ENCODE measurements around the gene CLDN3. TPM values are rescaled to one million over a fixed set of nuclear protein-coding genes. Genes with fewer than 3 reads are reported as not detected.

CLDN3 gene
- total and polyA plus RNA-seq, 10 of the 15 experiments (the other 5 are each of a cell fraction or from before 2014, with no cell fraction given): 0.05 TPM; not detected in 9

DNA sequence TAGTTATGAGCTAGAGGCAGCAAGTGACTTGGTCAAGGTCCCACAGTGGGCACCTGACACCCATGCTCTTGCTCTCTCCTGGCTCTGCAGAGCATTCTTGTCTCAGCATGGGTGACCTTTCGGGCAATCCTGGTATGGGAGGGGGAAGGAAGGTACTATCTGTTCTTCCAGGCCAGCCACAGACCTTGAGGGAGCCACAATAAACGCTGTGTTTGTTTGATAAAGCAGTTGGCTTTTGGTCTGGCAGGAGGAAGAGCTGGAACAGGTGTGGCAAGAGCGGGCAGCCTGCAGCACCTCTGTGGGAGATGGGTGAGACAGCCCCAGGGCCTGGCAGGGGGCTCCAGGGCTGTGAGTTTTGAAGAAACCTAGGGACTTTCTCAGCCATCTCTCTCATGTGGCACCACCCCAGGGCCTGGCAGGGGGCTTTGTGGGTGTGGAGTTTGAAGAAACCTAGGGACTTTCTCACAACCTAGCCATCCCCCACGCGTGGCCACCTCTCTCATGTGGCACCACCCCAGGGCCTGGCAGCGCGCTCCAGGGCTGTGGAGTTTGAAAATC, 11.4 kb downstream of the CLDN3 start:
- no peaks in the 10 kb centered on the region for H4K20me1 ChIP-seq (ENCODE audit: control insufficient read depth, insufficient read depth)
- SMC1A ChIA-PET (ENCODE audit: uncharacterized antibody, unreplicated experiment): no interaction called here

More for the DNA sequence above, 11.4 kb downstream of the CLDN3 start:
- Histone ChIP-seq H2AFZ (ENCODE audit: control insufficient read depth, low read depth, low read length) (no peak overlapping the region), H3K27me3 (replicated peaks in 1 of 2; ENCODE audit: control insufficient read depth in 2 of 2, insufficient read depth in 2 of 2, low read length in 1 of 2) (no peaks in the 10 kb centered on the region), H3K36me3 (ENCODE audit: control insufficient read depth in 2 of 2, insufficient read depth in 2 of 2, low read length in 1 of 2) (no peaks in the 10 kb centered on the region), H3K79me2 (ENCODE audit: control insufficient read depth, insufficient read depth, low read length) (no peaks in the 10 kb centered on the region), H3K9ac (ENCODE audit: control insufficient read depth, insufficient read depth, low read length) (no peak overlapping the region), H3K27ac (ENCODE audit: control insufficient read depth, insufficient read depth) (no peak overlapping the region), H3K4me1 (ENCODE audit: control insufficient read depth, insufficient read depth, low read length) (no peaks in the 10 kb centered on the region), H3K9me3 (replicated peaks; ENCODE audit: control insufficient read depth, insufficient read depth, low read length) (no peaks in the 10 kb centered on the region), H3K4me3 (no peak overlapping the region), H3K4me2 (ENCODE audit: control insufficient read depth, insufficient read depth) (no peak overlapping the region)
- FAIRE-seq (no peak), DNase-seq (ENCODE audit: low read depth, low spot score) (no peak), ATAC-seq (no peak)
- ChIA-PET RAD21 (ENCODE audit: unreplicated experiment) (no interaction called here), CTCF (no interaction called here), POLR2A (interaction anchor here (0.6 kb wide), 1 partner anchor 34 kb away, joined by 5 read pairs; no protein-coding TSS in a partner anchor)
- intact Hi-C loops (cut with micrococcal nuclease; ENCODE audit: unreplicated experiment) (no loop called here), in situ Hi-C loops (cut with MboI) (no loop called here)
- BruUV-seq (replicated peaks): no TSS peak
- TF ChIP-seq, protein P1, sequence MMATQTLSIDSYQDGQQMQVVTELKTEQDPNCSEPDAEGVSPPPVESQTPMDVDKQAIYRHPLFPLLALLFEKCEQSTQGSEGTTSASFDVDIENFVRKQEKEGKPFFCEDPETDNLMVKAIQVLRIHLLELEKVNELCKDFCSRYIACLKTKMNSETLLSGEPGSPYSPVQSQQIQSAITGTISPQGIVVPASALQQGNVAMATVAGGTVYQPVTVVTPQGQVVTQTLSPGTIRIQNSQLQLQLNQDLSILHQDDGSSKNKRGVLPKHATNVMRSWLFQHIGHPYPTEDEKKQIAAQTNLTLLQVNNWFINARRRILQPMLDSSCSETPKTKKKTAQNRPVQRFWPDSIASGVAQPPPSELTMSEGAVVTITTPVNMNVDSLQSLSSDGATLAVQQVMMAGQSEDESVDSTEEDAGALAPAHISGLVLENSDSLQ (IDR thresholded peaks at IDR 0.05): no peak
- TF ChIP-seq, protein P2, sequence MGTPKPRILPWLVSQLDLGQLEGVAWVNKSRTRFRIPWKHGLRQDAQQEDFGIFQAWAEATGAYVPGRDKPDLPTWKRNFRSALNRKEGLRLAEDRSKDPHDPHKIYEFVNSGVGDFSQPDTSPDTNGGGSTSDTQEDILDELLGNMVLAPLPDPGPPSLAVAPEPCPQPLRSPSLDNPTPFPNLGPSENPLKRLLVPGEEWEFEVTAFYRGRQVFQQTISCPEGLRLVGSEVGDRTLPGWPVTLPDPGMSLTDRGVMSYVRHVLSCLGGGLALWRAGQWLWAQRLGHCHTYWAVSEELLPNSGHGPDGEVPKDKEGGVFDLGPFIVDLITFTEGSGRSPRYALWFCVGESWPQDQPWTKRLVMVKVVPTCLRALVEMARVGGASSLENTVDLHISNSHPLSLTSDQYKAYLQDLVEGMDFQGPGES (IDR thresholded peaks at IDR 0.05): no peak
- TF ChIP-seq WRNIP1 (IDR thresholded peaks at IDR 0.05; ENCODE audit: borderline replicate concordance, low read depth, low read length): no peak
- 57% methylated on average over 7 of the region's 7 CpGs for WGBS (ENCODE audit: insufficient coverage, insufficient replicate concordance, low lambda C conversion rate, missing lambda C conversion rate)

Measured in GM12878 (cell line).